ENCODE measurements around the gene KLHL26. TPM values are rescaled to one million over a fixed set of nuclear protein-coding genes. Genes with fewer than 3 reads are reported as not detected.

The KLHL26 gene
- total and polyA plus RNA-seq, 2 of the 4 experiments (the other 2 are of a cell fraction): 2.2 to 4.7 TPM

- DNase-seq (no peak), ATAC-seq (ENCODE audit: low read depth) (no peak)
- H3K27ac ChIP-seq (ENCODE audit: insufficient read depth, low read length): no peak overlapping the region
- H3K36me3 ChIP-seq (ENCODE audit: control insufficient read depth, insufficient read depth, low read length): no peaks in the 10 kb centered on the region
- no peak overlapping the region for H4K5ac ChIP-seq (ENCODE audit: low read depth, low read length)
- no peak overlapping the region for H2BK15ac ChIP-seq (ENCODE audit: low read depth, low read length)
- no peak overlapping the region for H2BK20ac ChIP-seq (ENCODE audit: low read depth, low read length)
- H2BK120ac ChIP-seq (ENCODE audit: low read depth, low read length): no peak overlapping the region
- peaks cover 4% of the 10 kb centered on the region; the same call in 1 of the 2 replicates for H3K9me3 ChIP-seq (ENCODE audit: control insufficient read depth, insufficient read depth, low read length)
- in situ Hi-C loops (cut with MboI; ENCODE audit: low sequenced_read_pairs) (no loop called here), intact Hi-C loops (cut with micrococcal nuclease) (no loop called here), dilution Hi-C loops (cut with HindIII; ENCODE audit: low sequenced_read_pairs, unreplicated experiment) (no loop called here)
- no peak overlapping the region for H4K8ac ChIP-seq (ENCODE audit: low read depth in 2 of 2, low read length in 2 of 2)
- no peaks in the 10 kb centered on the region for H3K79me1 ChIP-seq (ENCODE audit: low read depth in 1 of 2, low read length in 2 of 2)
- H2BK5ac ChIP-seq (ENCODE audit: low read depth, low read length, poor library complexity, severe bottlenecking): no peak overlapping the region
- ChIA-PET POLR2A (ENCODE audit: unreplicated experiment) (no interaction called here), CTCF (no interaction called here)
- H3K4me1 ChIP-seq (ENCODE audit: control insufficient read depth, insufficient read depth, low read length): peaks cover 7% of the 10 kb centered on the region; the same call in 1 of the 2 replicates
- peaks cover 31% of the 10 kb centered on the region for H3K27me3 ChIP-seq (ENCODE audit: control insufficient read depth, insufficient read depth, low read length)
- TF ChIP-seq SMC3 (IDR thresholded peaks at IDR 0.05; ENCODE audit: low read depth, low read length) (no peak), MAFK (IDR thresholded peaks at IDR 0.05; ENCODE audit: low read depth, low read length) (no peak), ELK1 (IDR thresholded peaks at IDR 0.05; ENCODE audit: borderline replicate concordance, low read depth, low read length) (no peak), NFE2L2 (IDR thresholded peaks at IDR 0.05; ENCODE audit: low read depth, low read length) (no peak), CHD1 (IDR thresholded peaks at IDR 0.05; ENCODE audit: low read depth, low read length) (no peak), CTCF (conservative IDR thresholded peaks at IDR 0.05; ENCODE audit: low read depth, low read length) (no peak), MXI1 (IDR thresholded peaks at IDR 0.05; ENCODE audit: borderline replicate concordance, low read depth, low read length) (no peak)
- H2AK9ac ChIP-seq (replicated peaks; ENCODE audit: low read depth, low read length, poor library complexity): no peak overlapping the region
- H3K14ac ChIP-seq (replicated peaks; ENCODE audit: low read depth, low read length): no peak overlapping the region
- no peaks in the 10 kb centered on the region for H3K9me1 ChIP-seq (ENCODE audit: insufficient read depth, low read length)
- BruUV-seq (replicated peaks): no TSS peak
- WGBS, 2 experiments (ENCODE audit: extremely low coverage in 2 of 2, insufficient read length in 1 of 2): 55% methylated on average over 2 of the region's 3 CpGs; no CpG with 5 or more reads in 1 of the 2 experiments
- H3K56ac ChIP-seq (ENCODE audit: extremely low read depth, insufficient read depth, low read length): no peak overlapping the region
- H2AK5ac ChIP-seq (ENCODE audit: low read depth, low read length): no peak overlapping the region
- H4K20me1 ChIP-seq (ENCODE audit: insufficient read depth, low read length): no peaks in the 10 kb centered on the region; the same call in 1 of the 2 replicates
- no peak overlapping the region for H2AFZ ChIP-seq (replicated peaks; ENCODE audit: low read length, poor library complexity)
- H3K23ac ChIP-seq (ENCODE audit: low read depth, low read length): no peak overlapping the region
- no peak overlapping the region for H3K9ac ChIP-seq (ENCODE audit: low read depth, low read length)
- no peak overlapping the region for H3K4me2 ChIP-seq (ENCODE audit: low read depth, low read length)
- H3K18ac ChIP-seq (ENCODE audit: low read depth, low read length): no peak overlapping the region
- H3K4me3 ChIP-seq (ENCODE audit: insufficient read depth, low read depth, low read length): no peak overlapping the region
- no peak overlapping the region for H3K4ac ChIP-seq (ENCODE audit: low read depth, low read length)
- H4K91ac ChIP-seq (ENCODE audit: insufficient read depth, low read depth, low read length): no peak overlapping the region
Observed at GRCh38 chr19:18616023-18616422, 20.8 kb upstream of the KLHL26 start.

All from IMR-90 (cell line).